Measurements from ENCODE around the gene BTNL9. TPM values are rescaled to one million over a fixed set of nuclear protein-coding genes. Genes with fewer than 3 reads are reported as not detected.

The BTNL9 gene
- total and polyA plus RNA-seq, 7 donors: 10.4 to 26.3 (median 20.0) TPM

DNA sequence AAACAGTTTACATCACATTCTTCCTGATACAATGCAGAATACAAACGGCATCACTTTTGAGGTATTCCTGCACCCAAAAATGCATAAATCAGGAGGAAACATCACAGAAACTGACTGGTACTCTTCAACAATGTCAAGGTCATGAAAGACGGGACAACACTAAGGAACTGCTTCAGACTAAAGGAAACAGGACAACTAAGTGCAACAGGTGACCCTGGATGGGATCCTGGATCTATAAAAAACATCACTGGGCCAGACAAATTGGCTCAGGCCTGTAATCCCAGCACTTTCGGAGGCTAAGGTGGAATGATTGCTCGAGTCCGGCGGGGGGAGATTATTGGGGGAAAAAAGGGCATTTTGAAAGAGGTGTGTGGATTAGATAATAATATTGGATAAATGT lies 22.6 kb downstream of the BTNL9 start:
- ATAC-seq (no peak), DNase-seq (no peak)
- Histone ChIP-seq H3K27me3 (ENCODE audit: insufficient read depth in 3 of 3, low read length in 2 of 3) (peaks cover 7 to 63% (median 9%) of the 10 kb centered on the region in 3 donors), H3K36me3 (ENCODE audit: insufficient read depth in 1 of 2, low read depth in 1 of 2) (no peaks in the 10 kb centered on the region), H3K9me3 (no peaks in the 10 kb centered on the region), H3K27ac (no peak overlapping the region), H3K4me1 (no peaks in the 10 kb centered on the region), H3K4me3 (no peak overlapping the region)
- intact Hi-C loops (cut with DNase I): no loop called here
- TF ChIP-seq, protein P1, sequence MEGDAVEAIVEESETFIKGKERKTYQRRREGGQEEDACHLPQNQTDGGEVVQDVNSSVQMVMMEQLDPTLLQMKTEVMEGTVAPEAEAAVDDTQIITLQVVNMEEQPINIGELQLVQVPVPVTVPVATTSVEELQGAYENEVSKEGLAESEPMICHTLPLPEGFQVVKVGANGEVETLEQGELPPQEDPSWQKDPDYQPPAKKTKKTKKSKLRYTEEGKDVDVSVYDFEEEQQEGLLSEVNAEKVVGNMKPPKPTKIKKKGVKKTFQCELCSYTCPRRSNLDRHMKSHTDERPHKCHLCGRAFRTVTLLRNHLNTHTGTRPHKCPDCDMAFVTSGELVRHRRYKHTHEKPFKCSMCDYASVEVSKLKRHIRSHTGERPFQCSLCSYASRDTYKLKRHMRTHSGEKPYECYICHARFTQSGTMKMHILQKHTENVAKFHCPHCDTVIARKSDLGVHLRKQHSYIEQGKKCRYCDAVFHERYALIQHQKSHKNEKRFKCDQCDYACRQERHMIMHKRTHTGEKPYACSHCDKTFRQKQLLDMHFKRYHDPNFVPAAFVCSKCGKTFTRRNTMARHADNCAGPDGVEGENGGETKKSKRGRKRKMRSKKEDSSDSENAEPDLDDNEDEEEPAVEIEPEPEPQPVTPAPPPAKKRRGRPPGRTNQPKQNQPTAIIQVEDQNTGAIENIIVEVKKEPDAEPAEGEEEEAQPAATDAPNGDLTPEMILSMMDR (IDR thresholded peaks at IDR 0.05): no peak
- WGBS, 3 donors: 80 to 87% (median 87%) methylated on average over 6 of the region's 6 CpGs

DNA sequence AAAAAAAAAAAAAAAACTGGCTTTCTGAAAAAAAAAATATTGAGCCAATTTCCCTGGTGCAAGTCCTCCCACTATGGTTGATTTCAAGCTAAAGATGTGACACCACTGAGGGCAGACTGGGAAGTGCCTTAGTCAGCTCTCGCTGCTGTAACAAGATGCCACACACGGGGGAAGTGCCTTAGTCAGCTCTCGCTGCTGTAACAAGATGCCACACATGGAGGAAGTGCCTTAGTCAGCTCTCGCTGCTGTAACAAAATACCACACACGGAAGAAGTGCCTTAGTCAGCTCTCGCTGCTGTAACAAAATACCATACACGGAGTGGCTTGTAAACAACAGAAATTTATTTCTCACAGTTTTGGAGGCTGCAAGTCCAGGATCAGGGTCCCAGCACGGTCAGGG lies 23.4 kb downstream of the BTNL9 start:
- H3K9me3 ChIP-seq: no peaks in the 10 kb centered on the region
- no peaks in the 10 kb centered on the region for H3K36me3 ChIP-seq (ENCODE audit: insufficient read depth in 1 of 2, low read depth in 1 of 2)
- H3K4me1 ChIP-seq: no peaks in the 10 kb centered on the region
- ATAC-seq (no peak), DNase-seq (no peak)
- no peak overlapping the region for H3K4me3 ChIP-seq
- peaks cover 0 to 59% (median 8%) of the 10 kb centered on the region in 3 donors for H3K27me3 ChIP-seq (ENCODE audit: insufficient read depth in 3 of 3, low read length in 2 of 3)
- WGBS, 3 donors: 60 to 68% (median 66%) methylated on average over 8 of the region's 8 CpGs
- H3K27ac ChIP-seq: no peak overlapping the region
- TF ChIP-seq, protein P1 (IDR thresholded peaks at IDR 0.05): no peak
- intact Hi-C loops (cut with DNase I): no loop called here

DNA sequence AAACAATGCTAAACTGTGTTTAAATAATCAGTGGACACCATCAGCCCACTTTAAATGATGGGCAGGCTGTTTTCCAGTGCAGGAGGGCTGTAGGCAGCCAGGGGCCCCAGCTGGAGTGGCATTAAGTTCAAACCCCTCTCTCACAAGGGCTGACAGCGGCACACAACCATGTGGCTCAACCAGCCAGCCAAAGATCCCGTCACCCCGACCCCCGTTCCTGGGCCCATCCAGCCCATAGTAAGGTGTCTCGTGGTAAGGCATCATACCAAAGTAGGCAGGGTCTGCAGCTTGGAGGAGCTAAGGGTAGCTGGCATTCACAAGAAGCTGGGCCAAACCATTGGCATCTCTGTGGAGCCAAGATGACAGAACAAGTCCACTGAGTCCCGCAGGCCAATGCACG lies 24.9 kb downstream of the BTNL9 start:
- 86 to 90% (median 89%) methylated on average over 7 of the region's 7 CpGs for WGBS, 3 donors
- no peak for ATAC-seq

DNA sequence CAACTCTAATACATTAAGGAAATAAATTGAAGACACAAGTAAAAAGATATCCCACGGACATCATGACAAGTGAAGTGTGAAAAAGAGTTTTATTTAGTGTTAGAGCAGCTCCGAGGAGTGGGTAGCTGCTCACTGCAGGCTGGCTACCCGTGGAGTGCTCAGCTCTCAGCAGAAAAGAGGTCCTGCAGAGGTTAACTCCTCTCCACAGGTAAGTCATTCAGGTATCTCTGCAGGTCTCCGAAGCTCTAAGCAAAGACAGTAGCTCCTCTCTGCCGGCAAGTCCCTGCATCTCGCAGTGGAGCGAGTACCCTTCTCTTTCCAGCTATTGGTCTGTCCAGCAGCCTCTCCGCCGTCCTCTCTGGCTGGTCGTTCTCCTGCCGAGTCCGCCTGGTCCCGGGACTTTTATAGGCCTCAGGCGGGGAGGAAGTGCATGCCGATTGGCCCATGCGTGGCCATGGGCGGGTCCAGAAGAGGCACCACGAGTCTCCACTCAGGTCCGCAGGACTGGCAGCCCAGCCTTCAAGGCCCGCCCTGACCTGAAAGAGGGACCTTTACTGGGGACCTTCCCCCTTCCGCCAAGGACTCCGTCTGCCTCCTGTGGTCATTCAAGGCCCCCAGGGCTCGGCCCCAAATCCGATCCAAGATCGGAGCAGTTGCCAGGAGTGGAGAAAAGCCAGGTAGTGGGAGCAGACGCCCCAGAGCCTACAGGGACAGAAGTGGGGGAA lies 29.9 kb downstream of the BTNL9 start:
- Histone ChIP-seq H3K36me3 (ENCODE audit: insufficient read depth in 1 of 2, low read depth in 1 of 2) (no peaks in the 10 kb centered on the region), H3K27ac (no peak overlapping the region), H3K4me1 (no peaks in the 10 kb centered on the region), H3K27me3 (ENCODE audit: insufficient read depth in 3 of 3, low read length in 2 of 3) (peaks cover 0 to 20% (median 13%) of the 10 kb centered on the region in 3 donors), H3K9me3 (no peaks in the 10 kb centered on the region), H3K4me3 (no peak overlapping the region)
- no peak for ATAC-seq
- intact Hi-C loops (cut with DNase I): no loop called here
- WGBS, 3 donors: 33 to 37% (median 34%) methylated on average over 26 of the region's 26 CpGs
- DNase-seq: no peak
- TF ChIP-seq, protein P1 (IDR thresholded peaks at IDR 0.05): no peak

More for the DNA sequence above, 24.9 kb downstream of the BTNL9 start:
- DNase-seq: no peak
- Histone ChIP-seq H3K4me3 (no peak overlapping the region), H3K9me3 (no peaks in the 10 kb centered on the region), H3K36me3 (ENCODE audit: insufficient read depth in 1 of 2, low read depth in 1 of 2) (no peaks in the 10 kb centered on the region), H3K4me1 (no peaks in the 10 kb centered on the region), H3K27ac (no peak overlapping the region), H3K27me3 (ENCODE audit: insufficient read depth in 3 of 3, low read length in 2 of 3) (peaks cover 0 to 48% (median 8%) of the 10 kb centered on the region in 3 donors)
- intact Hi-C loops (cut with DNase I): no loop called here
- TF ChIP-seq, protein P1 (IDR thresholded peaks at IDR 0.05): no peak

DNA sequence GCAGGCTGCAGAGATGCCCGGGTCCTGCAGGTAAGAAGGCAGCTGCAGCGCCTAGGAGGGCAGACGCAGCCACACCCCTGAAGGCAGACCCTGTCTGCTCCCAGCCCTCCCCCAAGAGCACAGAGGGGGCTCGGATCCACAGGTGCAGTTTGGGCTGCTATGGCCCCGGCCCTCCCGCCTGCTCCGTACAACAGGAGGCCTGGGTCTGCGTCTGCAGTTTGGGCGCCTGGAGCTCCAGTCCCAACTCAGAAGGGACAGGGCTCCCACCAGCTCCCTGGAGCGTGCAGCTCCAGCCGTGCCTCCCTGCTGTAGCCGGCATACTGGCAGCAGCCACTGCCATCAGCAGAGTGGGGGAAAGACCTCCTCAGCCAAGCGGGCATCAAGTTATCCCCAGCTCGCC lies 30.5 kb downstream of the BTNL9 start:
- Histone ChIP-seq H3K27me3 (ENCODE audit: insufficient read depth in 3 of 3, low read length in 2 of 3) (peaks cover 0 to 20% (median 13%) of the 10 kb centered on the region in 3 donors), H3K9me3 (no peaks in the 10 kb centered on the region), H3K36me3 (ENCODE audit: insufficient read depth in 1 of 2, low read depth in 1 of 2) (no peaks in the 10 kb centered on the region), H3K27ac (no peak overlapping the region), H3K4me3 (no peak overlapping the region), H3K4me1 (no peaks in the 10 kb centered on the region)
- intact Hi-C loops (cut with DNase I): no loop called here
- DNase-seq: no peak
- TF ChIP-seq, protein P1 (IDR thresholded peaks at IDR 0.05): no peak
- no peak for ATAC-seq
- WGBS, 3 donors: 43 to 60% (median 51%) methylated on average over 14 of the region's 14 CpGs
